Stimulated activated CD4-positive, alpha-beta T cell treated with anti-CD3 and anti-CD28 coated beads, Interleukin-1b, Interleukin-23, amount 100 ng/mL, for 48 hours (primary cell): ENCODE results near the gene RASSF1.

Source experiments
- DNase-seq: peaks from one replicate; pipeline ENCODE4 v3.0.0-alpha.2; 2020

The RASSF1 gene

GRCh38 chr3:50340448-50341329 is at the start of gene RASSF1:
Gene RASSF1 (minus strand): TSS chr3:50340836. CDS start chr3:50340805, 31 bp downstream.
- peak; percentile 60 for DNase-seq

- no peak for DNase-seq
Observed at GRCh38 chr3:50389414-50389767, 48.8 kb upstream of the RASSF1 start.

GRCh38 chr3:50388720-50389413 is 48.2 kb upstream of the RASSF1 start:
- DNase-seq: no peak

- no peak for DNase-seq
Observed at GRCh38 chr3:50388016-50388719, 47.5 kb upstream of the RASSF1 start.

GRCh38 chr3:50385754-50386153 is 45.1 kb upstream of the RASSF1 start:
- DNase-seq: no peak

GRCh38 chr3:50383750-50384149 is 43.1 kb upstream of the RASSF1 start:
- DNase-seq: no peak

- DNase-seq: no peak
Observed at GRCh38 chr3:50382722-50383121, 42.1 kb upstream of the RASSF1 start.

- DNase-seq: no peak
Observed at GRCh38 chr3:50381383-50381782, 40.7 kb upstream of the RASSF1 start.

GRCh38 chr3:50380405-50381085 is 39.9 kb upstream of the RASSF1 start:
- no peak for DNase-seq

GRCh38 chr3:50378757-50379156 is 38.1 kb upstream of the RASSF1 start:
- DNase-seq: no peak

GRCh38 chr3:50378024-50378423 is 37.4 kb upstream of the RASSF1 start:
- DNase-seq: no peak

GRCh38 chr3:50375258-50375931 is 34.8 kb upstream of the RASSF1 start:
- no peak for DNase-seq

GRCh38 chr3:50374363-50375257 is 34.0 kb upstream of the RASSF1 start:
- DNase-seq: no peak

GRCh38 chr3:50373146-50374051 is 32.8 kb upstream of the RASSF1 start:
- DNase-seq: no peak

GRCh38 chr3:50372349-50372748 is 31.7 kb upstream of the RASSF1 start:
- no peak for DNase-seq

- DNase-seq: no peak
Observed at GRCh38 chr3:50371133-50371685, 30.6 kb upstream of the RASSF1 start.

- no peak for DNase-seq
Observed at GRCh38 chr3:50370594-50370993, 30.0 kb upstream of the RASSF1 start.

GRCh38 chr3:50369012-50369670 is 28.5 kb upstream of the RASSF1 start:
- no peak for DNase-seq

GRCh38 chr3:50365842-50366220 is 25.2 kb upstream of the RASSF1 start:
- DNase-seq: no peak
